GM19240 (cell line): ENCODE data around the gene PID1.
"Not testable (repeated sequence)": the region's sequence is repeated elsewhere in the genome, so short reads cannot be mapped to it uniquely, and the experiment has no call there.

Experiments
- DNase-seq: peaks from one replicate; pipeline ENCODE4 v3.0.0; 2011; ENCODE audit warnings: low spot score; ENCODE audit not compliant: insufficient read length

PID1 gene

DNA sequence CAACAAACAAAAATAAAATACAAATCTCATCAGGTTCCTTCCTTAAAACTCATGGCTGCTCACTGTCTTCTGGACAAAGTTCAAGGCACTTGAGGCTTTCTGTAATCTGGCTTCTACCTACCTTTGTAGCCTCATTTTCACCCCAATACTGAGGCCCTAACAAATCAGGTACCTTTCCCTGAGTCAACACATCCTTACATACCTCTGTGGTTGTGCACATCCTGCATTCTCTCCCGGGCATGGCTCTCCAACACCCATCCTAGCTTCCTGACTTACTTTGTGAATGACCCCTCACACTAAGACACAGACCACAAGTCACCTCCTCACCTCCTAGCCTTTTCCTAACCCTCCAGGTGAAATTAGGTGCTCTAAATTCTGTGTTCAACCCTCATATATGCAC lies 190.9 kb downstream of the PID1 start:
- no peak for DNase-seq

DNA sequence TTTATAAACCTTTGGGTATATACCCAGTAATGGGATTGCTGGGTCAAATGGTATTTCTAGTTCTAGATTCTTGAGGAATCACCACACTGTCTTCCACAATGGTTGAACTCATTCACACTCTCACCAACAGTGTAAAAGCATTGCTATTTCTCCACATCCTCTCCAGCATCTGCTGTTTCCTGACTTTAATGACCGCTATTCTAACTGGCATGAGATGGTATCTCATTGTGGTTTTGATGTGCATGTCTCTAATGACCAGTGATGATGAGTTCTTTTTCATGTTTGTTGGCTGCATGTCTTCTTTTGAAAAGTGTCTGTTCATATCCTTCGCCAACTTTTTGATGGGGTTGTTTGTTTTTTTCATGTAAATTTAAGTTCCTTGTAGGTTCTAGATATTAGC lies 194.2 kb downstream of the PID1 start:
- DNase-seq = not testable (repeated sequence)

DNA sequence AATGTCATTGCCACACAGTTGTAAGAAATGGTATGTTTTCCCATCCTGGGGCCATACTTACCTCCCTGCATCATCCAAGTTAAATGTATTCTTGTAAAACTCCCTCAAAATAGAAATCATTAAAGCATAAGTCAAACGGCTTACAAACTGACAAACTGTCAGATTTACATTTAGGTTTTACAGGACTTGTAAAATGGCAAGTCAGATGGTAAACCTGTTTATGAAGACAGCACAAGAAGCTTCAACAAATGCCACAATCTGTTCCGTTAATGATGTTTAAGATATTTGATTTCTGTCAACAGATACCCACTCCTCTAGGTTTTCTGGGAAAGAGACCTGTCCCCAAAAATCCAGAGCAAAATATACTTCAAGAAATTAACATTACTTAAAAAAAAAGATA lies 197.2 kb downstream of the PID1 start:
- no peak for DNase-seq

DNA sequence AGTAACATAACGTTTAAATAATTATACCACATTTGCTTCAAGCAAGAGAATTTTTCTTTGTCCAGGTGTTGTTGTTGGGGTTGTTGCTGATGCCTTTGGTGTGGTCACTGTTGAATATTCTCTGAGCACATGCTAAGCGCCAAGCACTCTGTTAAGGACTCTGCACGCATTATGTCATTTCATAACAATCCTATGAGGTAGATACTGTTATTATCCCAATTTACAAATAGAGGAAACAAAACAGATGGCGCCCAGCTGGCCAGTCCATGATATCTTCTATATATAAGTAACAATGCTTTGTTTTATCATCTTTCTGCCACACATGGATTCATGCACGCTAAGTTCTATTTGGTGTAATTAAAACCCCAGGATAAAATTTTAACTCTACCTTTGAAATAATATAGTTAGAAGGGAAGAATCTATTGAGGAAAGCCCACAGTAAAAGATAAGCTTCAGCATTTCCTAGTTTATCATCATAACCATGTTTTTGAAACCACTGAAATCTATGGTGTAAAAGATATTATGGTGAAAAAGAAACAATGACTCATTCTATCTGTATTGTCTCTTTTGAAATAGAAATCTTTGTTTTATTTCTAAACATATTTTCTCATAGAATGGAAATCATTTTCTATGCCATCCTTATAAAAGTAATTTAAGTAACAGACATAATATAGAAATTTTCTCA lies 199.7 kb downstream of the PID1 start:
- no peak for DNase-seq

DNA sequence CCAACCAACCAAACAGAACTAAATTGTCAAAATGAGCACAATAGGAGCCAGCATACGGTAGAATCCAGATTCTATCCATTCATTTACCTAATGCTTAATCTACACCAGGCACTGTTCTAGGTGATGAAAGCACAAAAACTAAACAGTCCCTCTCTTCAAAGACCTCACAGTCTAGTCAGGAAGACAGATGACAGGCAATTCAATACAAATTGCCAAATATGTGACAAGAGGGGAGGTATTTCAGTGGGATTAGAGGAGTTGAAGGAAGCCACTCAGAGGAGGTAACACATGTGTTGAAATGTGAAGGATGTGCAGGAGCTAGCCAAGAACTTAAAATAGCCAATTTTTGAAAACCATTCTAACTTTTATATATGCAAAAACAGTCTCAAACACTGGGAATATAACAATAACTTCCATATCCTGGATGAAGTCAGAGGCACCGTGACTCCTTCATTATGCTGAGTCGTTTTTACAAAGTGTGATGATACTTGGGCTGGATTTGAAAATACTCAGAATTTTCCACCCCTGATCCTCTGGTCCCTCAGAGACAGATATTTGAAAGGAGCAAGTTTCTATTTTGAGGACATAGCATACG lies 204.9 kb downstream of the PID1 start:
- DNase-seq = no peak

DNA sequence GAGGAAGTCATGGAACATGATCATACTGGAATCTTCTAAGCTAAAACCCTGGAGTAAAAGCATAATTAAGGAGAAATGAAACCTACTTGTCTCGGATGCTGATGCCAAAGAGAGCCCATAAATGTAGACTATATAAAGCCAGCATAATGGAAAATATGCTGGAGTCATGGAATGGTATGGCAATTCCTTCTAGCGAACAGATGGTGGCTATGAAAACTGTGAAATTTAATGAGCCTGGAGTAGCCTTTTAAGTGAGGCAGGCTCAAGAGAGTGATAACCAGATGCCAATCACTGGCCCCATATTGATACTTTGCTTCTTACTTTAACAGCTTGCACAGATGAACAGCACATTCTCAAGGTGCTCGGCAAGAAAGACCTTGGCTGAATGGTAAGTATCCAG lies 206.3 kb downstream of the PID1 start:
- DNase-seq = no peak

DNA sequence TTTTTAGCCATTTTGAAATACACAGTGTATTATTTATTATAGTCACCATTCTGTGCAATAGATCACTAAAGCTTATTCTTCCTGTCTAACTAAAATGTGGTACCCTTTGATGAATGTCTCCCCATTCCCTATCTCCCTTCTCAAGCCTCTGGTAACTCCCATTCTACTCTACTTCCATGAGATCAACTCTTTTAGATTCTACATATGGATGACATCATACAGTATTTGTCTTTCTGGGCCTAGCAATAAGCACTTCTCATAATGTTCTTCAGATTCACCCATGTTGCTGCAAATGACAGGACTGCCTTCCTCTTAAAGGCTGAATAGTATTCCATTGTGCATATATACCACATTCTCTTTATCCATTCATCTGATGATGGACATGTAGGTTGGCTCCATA lies 210.9 kb downstream of the PID1 start:
- DNase-seq = no peak

DNA sequence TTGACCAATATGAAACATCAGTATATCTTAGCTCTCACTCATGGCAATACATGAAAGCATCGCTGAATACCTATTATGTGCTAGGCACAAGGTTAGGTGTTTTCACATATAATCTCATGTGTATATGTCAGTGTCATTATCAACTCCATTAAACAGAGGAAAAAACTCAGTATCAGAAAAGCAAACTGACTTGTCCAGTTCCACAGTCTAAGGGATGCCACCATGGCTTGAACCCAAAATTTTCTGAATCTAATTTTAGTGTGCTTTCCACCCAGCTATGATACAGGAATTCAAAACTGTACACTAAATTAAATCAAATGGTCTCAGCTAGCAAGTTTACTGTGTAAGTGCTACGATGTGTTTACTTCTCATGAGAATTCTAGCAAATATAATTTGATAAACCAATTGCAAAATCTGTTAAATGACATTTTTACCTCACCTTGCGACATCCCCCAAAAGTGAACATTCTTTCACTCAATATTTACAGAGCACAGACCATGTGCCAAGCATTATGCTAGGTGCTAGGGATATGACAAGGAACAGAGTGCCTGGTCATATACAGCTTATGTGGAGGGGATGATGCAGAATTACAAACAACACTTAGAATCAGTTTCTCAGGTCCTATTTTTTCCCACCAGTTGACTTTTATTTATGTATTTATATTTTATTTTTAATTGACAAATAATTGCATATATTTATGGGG lies 211.6 kb downstream of the PID1 start:
- DNase-seq = no peak

DNA sequence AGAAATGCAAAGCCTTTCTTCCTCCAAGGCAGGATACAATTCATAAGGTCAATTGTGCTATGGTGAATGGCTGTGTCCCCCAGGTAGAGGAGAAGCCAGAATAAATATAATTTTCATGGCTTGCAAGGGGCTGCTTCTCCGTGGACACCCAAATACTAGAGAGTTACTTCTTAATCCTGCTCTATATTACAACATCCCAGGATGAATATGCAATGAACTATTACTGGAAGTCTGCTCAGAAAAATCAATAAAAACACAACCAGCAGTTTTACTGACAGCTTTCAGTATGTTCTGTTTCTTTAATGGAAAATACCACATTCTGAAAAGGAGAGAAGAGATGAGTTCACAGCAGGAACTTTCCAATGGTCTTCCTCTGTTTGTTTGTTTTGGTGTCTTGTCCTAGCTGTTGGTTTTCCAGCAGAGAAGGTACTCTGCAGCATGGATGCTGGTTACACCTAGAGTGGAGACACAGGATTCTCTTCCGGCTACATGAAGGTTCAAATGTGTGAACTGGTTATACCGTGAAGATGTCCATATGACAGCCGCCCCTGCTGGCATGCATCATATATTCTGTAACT lies 213.0 kb downstream of the PID1 start:
- no peak for DNase-seq

DNA sequence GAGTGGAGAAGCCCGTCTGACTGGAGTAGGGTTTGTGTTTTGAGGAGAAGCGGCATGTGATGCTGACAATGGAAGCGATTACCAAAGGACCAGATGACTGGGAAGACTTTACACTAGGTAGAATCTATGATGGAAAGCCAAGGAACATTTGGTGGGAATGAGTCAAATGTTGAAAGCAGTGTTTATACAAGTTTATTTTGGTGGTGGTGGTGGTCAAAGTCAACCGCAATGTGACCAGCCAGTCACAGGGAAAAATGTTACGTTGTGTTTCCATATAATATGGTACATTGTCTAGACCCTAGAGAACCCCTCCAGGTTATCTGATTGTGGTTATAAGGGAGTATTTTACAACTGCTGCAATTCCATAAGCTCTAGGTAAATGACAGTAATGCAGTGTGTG lies 216.8 kb downstream of the PID1 start:
- DNase-seq = no peak

DNA sequence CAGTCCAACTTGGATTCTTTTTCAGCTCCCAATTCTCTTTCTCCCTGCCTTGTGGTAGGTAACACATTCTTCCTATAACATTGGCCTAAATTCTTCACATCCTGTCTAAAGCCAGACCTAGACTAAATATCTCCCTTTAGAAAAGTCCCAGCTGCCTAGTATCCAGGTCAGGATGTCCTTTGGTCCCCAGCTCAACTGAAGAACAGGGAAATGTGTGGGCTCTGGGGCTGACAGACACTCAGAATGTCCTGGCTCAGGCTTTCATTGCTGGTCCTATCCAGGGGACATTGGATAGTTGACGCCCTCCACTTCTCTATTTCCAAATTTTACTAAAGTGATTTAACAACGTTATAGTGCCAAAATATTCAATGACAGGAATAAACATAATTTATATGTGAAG lies 219.3 kb downstream of the PID1 start:
- DNase-seq = no peak

DNA sequence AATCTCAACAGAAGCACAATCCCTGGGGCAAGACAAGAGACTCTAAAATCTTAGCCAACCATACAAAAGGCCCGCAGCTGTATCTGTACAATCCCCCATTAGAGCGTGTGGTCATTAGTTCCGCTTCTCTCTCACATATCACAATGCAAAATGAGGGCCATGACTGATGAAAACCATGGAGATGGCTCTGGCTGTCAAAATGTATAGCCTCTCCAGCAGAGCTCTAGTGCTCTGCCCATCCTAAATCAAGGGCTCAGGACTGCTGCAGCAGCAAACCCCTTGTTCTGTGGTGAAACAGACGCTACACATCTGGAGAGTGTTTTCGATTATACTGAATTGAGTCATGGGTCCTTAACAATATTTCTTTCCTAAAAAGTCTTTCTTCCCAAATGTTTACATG lies 221.0 kb downstream of the PID1 start:
- no peak for DNase-seq

DNA sequence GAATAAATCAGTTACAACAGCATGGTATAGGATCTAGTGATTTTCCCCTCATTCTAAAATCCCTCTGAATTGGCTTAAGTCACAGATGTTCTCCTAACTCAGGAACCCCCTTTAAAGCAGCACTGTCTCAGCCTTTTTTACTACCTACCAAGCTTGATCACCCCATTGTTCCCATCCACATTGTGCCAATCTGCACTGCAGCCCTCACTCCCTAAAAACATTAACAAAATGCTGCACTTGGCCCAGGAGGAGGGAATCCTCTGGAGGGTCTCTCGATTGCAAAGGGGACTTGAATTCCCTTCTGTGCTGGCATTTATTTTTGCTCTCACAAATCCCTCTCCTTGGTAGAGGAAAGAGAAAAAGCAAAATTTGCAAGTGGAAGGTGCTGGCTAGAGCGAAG lies 223.0 kb downstream of the PID1 start:
- DNase-seq = no peak

DNA sequence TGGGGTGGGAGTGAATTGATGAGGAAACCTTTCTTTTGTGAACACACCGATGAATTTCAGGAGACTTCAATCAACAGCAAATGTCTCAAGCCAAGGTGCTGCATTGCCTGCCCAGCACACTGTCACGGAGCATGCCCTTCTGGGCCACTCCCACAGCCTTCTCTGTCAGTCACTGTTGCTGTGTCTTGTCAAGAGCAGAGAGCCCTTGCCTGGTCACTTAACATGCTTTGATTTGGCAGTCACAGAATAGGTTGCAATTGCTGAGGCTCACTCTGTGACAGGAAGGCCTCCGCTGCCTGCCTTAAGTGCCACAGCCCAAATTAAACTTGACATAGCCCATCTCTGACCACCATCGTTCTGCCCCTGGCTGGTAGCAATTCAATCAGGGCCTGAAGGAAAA lies 225.4 kb downstream of the PID1 start:
- DNase-seq = no peak

DNA sequence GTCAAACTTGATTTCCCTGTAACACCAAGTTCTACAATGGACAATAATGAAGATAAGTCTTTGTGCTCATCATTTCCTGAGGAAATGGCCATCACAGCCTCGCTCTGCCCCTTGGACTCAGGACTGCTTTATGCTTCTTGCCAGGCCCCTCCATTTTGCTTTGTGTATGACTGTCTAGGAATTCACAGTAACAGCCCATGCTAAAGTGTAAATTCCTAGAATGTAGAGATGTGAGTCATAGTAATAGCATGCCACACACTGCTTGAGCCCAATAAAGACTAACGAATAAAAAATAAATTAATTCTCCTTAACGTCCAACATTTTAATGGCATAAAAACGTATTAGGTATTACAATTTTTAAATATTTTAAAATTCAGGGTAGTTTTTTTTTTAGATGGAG lies 226.5 kb downstream of the PID1 start:
- no peak for DNase-seq

DNA sequence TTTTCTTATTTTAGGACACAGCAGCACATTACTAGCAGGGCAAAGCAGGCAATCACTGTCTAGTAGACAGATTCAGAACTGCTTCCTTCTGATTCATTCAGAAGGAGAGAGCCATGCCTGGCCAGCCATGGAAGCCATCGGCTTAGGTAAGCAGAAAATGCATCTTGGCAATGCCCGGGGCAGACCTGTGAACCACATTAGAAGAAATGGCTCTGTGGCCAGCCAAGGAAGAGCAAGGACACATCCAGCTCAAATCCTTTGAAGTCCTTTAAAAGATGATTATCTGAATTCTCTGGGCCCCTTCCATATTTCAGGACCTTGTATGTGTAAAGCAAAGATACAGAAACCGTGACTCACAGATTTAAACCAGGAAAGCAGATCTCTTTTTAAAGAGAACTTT lies 227.4 kb downstream of the PID1 start:
- DNase-seq = no peak

DNA sequence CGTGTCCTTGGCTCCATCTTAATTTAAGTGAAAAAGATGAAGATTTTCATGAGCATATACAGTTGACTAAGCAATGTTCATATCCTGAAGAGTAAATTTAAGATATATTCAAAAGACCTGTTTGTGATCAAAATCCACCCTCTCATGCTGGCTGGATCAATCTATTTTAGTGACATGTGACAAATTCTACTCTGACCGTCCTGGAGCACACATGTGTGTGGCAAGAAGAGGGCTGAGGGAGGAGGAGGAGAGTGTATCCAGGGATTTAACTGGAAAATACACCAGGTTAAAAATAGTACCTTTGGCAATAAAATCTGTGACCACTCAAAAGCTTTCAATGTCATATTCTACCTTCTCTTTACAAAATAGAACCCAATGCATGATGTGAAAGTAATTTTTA lies 228.7 kb downstream of the PID1 start:
- no peak for DNase-seq

DNA sequence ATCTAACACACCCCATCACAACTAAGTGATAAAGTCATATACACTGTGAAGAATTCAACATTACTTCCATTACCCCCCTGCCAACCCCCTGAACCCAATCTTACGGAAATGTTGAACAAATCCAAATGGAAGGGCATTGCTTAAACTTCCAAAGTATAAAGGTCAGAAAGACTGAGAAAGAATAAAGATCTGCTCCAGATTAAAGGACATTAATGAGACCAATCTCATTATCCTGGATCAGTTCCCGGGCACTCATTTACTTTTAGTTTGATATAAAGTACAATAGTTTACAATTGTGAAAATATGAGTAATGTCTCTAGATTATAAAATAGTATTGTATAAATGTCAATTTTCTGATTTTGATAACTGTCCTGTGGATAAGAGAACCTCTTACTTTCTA lies 229.4 kb downstream of the PID1 start:
- DNase-seq = no peak

DNA sequence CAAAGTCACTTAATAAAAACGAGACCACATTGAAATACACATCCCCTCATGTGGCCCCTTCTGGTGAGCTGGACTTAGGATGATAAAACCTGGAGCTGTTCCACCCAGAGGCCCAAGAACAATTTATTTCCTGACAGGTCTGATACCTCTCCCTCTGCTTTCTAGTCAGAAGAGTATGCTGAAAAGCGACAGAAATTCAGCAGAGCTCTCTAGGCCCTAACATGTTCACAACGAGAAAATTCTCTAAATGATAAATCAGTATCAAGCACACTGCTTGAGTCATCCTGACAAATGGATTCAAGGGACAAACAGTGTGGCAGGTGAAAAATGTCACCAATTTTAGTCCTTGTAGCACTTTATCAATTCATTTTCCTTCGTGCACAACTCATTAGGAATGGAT lies 233.5 kb downstream of the PID1 start:
- no peak for DNase-seq

DNA sequence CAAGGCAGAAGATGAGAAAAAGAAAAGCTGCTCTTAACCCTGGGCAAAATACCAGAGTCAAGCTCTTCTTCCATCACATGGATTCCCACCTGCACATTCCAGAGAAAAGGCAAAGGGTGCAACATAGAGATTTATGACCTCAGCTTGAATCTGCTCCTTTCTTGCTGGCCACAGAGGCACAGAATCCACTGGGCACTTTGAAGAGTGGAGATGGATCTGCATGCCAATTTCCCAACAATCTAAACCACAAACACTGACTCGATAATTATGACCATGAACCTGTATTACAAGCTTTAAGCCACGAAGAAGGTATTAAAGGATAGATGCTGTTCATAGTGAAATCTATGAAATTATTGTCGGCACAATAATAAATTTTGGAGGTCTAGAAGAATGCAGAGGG lies 237.3 kb downstream of the PID1 start:
- DNase-seq = no peak

DNA sequence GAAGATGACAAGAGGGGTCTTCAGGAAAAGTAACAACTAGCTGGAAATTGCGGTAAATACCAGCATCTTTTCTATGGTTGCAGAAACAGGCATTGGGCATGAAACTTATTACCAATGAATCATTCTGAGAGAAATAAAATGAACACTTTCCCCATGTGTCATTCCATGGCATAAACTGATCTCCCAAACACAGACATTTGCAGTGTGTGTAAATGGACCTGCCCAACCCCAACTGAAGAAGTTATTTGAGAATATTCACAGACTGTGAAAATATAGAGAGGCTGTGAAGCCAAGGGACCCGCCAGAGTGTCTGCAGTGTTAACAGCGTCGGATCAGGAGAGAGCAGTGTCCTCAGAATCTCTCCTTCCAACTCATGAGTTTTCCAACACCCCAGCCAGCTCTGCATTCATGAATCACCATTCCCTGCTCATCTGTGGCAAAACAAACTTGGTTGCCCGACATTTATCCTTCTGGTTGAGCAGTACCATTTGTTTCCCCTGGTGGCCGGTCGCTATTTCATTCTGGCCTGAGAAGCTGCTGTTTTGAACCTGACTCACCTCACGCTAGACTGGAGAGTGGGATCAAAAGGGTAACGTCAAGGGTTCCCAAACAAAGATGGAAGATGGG lies 238.4 kb downstream of the PID1 start:
- no peak for DNase-seq
